H1 (cell line): ENCODE measurements around the gene LYPD6. TPM values are rescaled to one million over a fixed set of nuclear protein-coding genes. Genes with fewer than 3 reads are reported as not detected.

Experiments
- CHD1 ChIP-seq: IDR thresholded peaks from 2 replicates; pipeline ENCODE4 v1.6.1; 2012; ENCODE audit warnings: low read depth, low read length, improper control_type of control experiment
- SP4 ChIP-seq: IDR thresholded peaks from 2 replicates; pipeline ENCODE4 v1.6.1; 2012; ENCODE audit warnings: low read length, inconsistent platforms
- SRF ChIP-seq: IDR thresholded peaks from 2 replicates; pipeline ENCODE4 v1.6.1; 2011; ENCODE audit warnings: mild to moderate bottlenecking, low read depth, low read length, moderate library complexity
- polyA plus RNA-seq, 7 experiments: library from polyadenylated mRNA; depleted of rRNA in 3 of 7; stranded (reverse) in 5 of 7; unstranded in 2 of 7; fragments of >200 nt in 5 of 7; fragments of 200-250 nt in 2 of 7; gene quantifications; 1 replicate in 5 of 7; 2 replicates in 1 of 7; 4 replicates in 1 of 7; pipeline versions ENCODE4 v1.2.1 to v1.2.3, GENCODE V29; 2011 to 2013; ENCODE audit warnings: missing spikeins in 2 of 7, mixed read lengths in 2 of 7
- total RNA-seq: library from RNA; stranded (reverse); fragmentation: NEBNext Ultra II Directional; extraction: Animal tissue kit (Norgen Biotek cat#: 25700); gene quantifications from 2 replicates; pipeline ENCODE4 v1.2.1, GENCODE V29; 2021

LYPD6 gene
- total and polyA plus RNA-seq, 2 of the 8 experiments (the other 6 are each of a cell fraction or from before 2014, with no cell fraction given) = 5.6 to 8.9 TPM

GRCh38 chr2:149399934-149400615 is 69.7 kb downstream of the LYPD6 start (continued):
- TF ChIP-seq SRF = no peak
- no peak for TF ChIP-seq CHD1
- TF ChIP-seq SP4 = no peak
